NCI-H2029 (cell line): ENCODE results near the gene SPATA9.

Source experiments
- DNase-seq: peaks from one replicate; lab custom pipeline; 2025; lab: John Stamatoyannopoulos, UW

The SPATA9 gene

GRCh38 chr5:95684361-95684760 is 1.6 kb upstream of the SPATA9 start:
- DNase-seq = no peak

- no peak for DNase-seq
These were observed 9.7 kb downstream of the SPATA9 start for GRCh38 chr5:95673081-95673480.

- no peak for DNase-seq
These were observed 10.2 kb downstream of the SPATA9 start for GRCh38 chr5:95672641-95673040.

- DNase-seq = no peak
These were observed 11.0 kb downstream of the SPATA9 start for GRCh38 chr5:95671826-95672225.

- DNase-seq = no peak
These were observed 12.2 kb downstream of the SPATA9 start for GRCh38 chr5:95670568-95670967.

- DNase-seq = no peak
These were observed 12.8 kb downstream of the SPATA9 start for GRCh38 chr5:95669985-95670384.

- peak; percentile 20 for DNase-seq
These were observed 13.3 kb downstream of the SPATA9 start for GRCh38 chr5:95669540-95669939.

- no peak for DNase-seq
These were observed 14.1 kb downstream of the SPATA9 start for GRCh38 chr5:95668728-95669127.

GRCh38 chr5:95668216-95668615 is 14.6 kb downstream of the SPATA9 start:
- no peak for DNase-seq

GRCh38 chr5:95667678-95668077 is 15.1 kb downstream of the SPATA9 start:
- no peak for DNase-seq

GRCh38 chr5:95667061-95667618 is 15.7 kb downstream of the SPATA9 start:
- no peak for DNase-seq

GRCh38 chr5:95664204-95664786 is 18.5 kb downstream of the SPATA9 start:
- no peak for DNase-seq

- no peak for DNase-seq
These were observed 19.8 kb downstream of the SPATA9 start for GRCh38 chr5:95662946-95663345.

GRCh38 chr5:95660060-95660459 is 22.7 kb downstream of the SPATA9 start:
- no peak for DNase-seq

- no peak for DNase-seq
These were observed 27.2 kb downstream of the SPATA9 start for GRCh38 chr5:95655575-95655974.

GRCh38 chr5:95654196-95654595 is 28.6 kb downstream of the SPATA9 start:
- no peak for DNase-seq

GRCh38 chr5:95652849-95653248 is 29.9 kb downstream of the SPATA9 start:
- DNase-seq = no peak

- DNase-seq = no peak
These were observed 32.8 kb downstream of the SPATA9 start for GRCh38 chr5:95649842-95650620.

- DNase-seq = no peak
These were observed 33.5 kb downstream of the SPATA9 start for GRCh38 chr5:95649274-95649673.

GRCh38 chr5:95647886-95648860 is 34.6 kb downstream of the SPATA9 start:
- DNase-seq = no peak

- DNase-seq = peak; percentile 98
These were observed 36.0 kb downstream of the SPATA9 start, which contains the start of gene RFESD for GRCh38 chr5:95646569-95647431. TSS of gene RFESD (plus strand) at chr5:95646777. CDS start at chr5:95652272, 5,495 bp downstream.
